Esophagus squamous epithelium (tissue), 5 donors: ENCODE data around the gene OR9A4. TPM values are rescaled to one million over a fixed set of nuclear protein-coding genes. Genes with fewer than 3 reads are reported as not detected.

Experiments used
- DNase-seq: peaks from one replicate; lab custom pipeline; 2025; lab: John Stamatoyannopoulos, UW
- H3K27ac ChIP-seq, 4 donors: fragments of 200-600 bp; sonication (generic); one replicate each; pipeline ENCODE4 v1.5.1; 2016 to 2019; ENCODE audit warnings: mild to moderate bottlenecking in 1 of 4
- H3K27me3 ChIP-seq, 4 donors: fragments of 200-600 bp; sonication (generic); 1 replicate in 3 of 4; 2 replicates in 1 of 4; pipeline versions ENCODE4 v1.5.1 to v1.6.0; 2017 to 2021; ENCODE audit warnings: antibody characterized with exemption in 1 of 4
- H3K36me3 ChIP-seq, 3 donors: fragments of 200-600 bp; sonication (generic); one replicate each; pipeline ENCODE4 v1.5.1; 2016 to 2019
- H3K4me1 ChIP-seq, 3 donors: fragments of 200-600 bp; sonication (generic); one replicate each; pipeline ENCODE4 v1.5.1; 2017 to 2019
- H3K4me3 ChIP-seq, 4 donors: fragments of 200-600 bp; sonication (generic); 1 replicate in 3 of 4; 2 replicates in 1 of 4; pipeline ENCODE4 v1.5.1; 2016 to 2019; ENCODE audit warnings: mild to moderate bottlenecking in 2 of 4, moderate library complexity in 1 of 4
- H3K9me3 ChIP-seq, 3 donors: fragments of 200-600 bp; sonication (generic); one replicate each; pipeline ENCODE4 v1.5.1; 2016 to 2019
- POLR2A ChIP-seq, 4 donors: fragments of 450-650 bp; IDR thresholded peaks; one replicate each; pipeline ENCODE4 v1.6.1; 2017; ENCODE audit warnings: antibody characterized with exemption in 4 of 4, mild to moderate bottlenecking in 4 of 4, moderate library complexity in 3 of 4
- WGBS, 2 donors: methylation state at CpG; one replicate each; pipeline ENCODE4 v1.1.5; 2018; 5-methylcytosine and 5-hydroxymethylcytosine counted together
- intact Hi-C: fragments of 100-400 bp; cut with DNase I; formaldehyde crosslinking; loops from one replicate; pipeline ENCODE4 v1.15.0; 2022
- total RNA-seq, 4 donors: library from RNA; depleted of rRNA; stranded (reverse); fragments of >200 nt; gene quantifications; one replicate each; pipeline ENCODE4 v1.1.0, GENCODE V29; 2016
- TF ChIP-seq, protein P1 (sequence below), 6 experiments: fragments of 450-650 bp in 4 of 6; fragments of 200-600 bp in 2 of 6; sonication (generic) in 2 of 6; IDR thresholded peaks; one replicate each; pipeline ENCODE4 v1.5.1; 2016 to 2019; ENCODE audit warnings: antibody characterized with exemption in 6 of 6, mild to moderate bottlenecking in 4 of 6, moderate library complexity in 4 of 6
- donor health status: DM: yes; HTN: yes; CAD: no.

OR9A4 gene
- total RNA-seq, 4 donors from 2014 or later, result not detected

DNA sequence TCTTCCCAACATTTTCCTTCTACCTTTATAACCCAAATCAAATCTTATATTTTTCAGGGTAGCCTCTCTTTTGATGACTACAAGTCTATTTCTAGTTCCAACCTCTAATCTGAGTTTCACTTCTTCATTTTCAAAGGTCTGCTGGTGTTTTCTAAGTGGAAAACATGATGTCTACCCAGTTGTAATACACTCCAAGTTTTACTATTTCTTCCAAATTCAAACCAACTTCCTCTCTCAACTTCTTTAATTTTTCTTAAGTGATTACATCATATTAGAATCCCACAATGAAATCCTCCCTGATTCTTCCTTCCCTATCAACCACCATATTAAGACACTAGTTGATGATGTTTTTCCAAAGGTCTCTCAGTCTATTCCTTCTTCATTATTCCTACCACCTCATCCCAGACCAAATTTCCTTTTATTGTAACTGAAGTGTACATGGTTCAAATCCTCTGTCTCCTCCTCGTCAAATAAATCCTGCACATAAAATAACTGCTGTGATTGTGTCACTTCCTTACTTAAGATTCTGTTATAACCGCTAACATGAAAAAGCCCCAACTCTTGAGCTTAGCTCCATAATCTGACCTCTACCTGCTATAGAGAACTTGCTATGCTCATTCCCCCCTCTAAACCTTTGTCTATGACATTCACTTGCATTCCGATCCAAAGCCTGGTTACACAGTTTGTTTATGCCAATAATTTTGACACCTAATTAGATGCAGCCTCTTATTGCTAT is 44.7 kb downstream of the OR9A4 start:
- no peak overlapping the region for H3K27ac ChIP-seq
- no peak for DNase-seq
- TF ChIP-seq, protein P1, sequence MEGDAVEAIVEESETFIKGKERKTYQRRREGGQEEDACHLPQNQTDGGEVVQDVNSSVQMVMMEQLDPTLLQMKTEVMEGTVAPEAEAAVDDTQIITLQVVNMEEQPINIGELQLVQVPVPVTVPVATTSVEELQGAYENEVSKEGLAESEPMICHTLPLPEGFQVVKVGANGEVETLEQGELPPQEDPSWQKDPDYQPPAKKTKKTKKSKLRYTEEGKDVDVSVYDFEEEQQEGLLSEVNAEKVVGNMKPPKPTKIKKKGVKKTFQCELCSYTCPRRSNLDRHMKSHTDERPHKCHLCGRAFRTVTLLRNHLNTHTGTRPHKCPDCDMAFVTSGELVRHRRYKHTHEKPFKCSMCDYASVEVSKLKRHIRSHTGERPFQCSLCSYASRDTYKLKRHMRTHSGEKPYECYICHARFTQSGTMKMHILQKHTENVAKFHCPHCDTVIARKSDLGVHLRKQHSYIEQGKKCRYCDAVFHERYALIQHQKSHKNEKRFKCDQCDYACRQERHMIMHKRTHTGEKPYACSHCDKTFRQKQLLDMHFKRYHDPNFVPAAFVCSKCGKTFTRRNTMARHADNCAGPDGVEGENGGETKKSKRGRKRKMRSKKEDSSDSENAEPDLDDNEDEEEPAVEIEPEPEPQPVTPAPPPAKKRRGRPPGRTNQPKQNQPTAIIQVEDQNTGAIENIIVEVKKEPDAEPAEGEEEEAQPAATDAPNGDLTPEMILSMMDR (IDR thresholded peaks at IDR 0.05), result no peak
- TF ChIP-seq POLR2A (IDR thresholded peaks at IDR 0.05), result no peak
- H3K27me3 ChIP-seq, result no peaks in the 10 kb centered on the region
- H3K36me3 ChIP-seq, result no peaks in the 10 kb centered on the region
- H3K4me1 ChIP-seq, result no peaks in the 10 kb centered on the region
- H3K4me3 ChIP-seq, result no peak overlapping the region
- WGBS, 2 donors, result 72 to 82% methylated on average over 3 of the region's 3 CpGs
- no peaks in the 10 kb centered on the region for H3K9me3 ChIP-seq
- intact Hi-C loops, result no loop called here

Other genes starting within 250 kb of the OR9A4 start
- 10 to 100 TPM; 11.8 to 28.6 (median 14.2) TPM for gene DENND11, start 214.2 kb upstream of the OR9A4 start, total RNA-seq
- gene WEE2, start 208.0 kb upstream of the OR9A4 start, total RNA-seq, result not detected
- 100 to 1,000 TPM; 120 to 187 (median 146) TPM for gene SSBP1, start 178.0 kb upstream of the OR9A4 start, total RNA-seq
- gene TAS2R3, start 152.3 kb upstream of the OR9A4 start, total RNA-seq, result 1 to 10 TPM in 2 of 4 donors, under 1 TPM in 1, not detected in 1; 0.35 to 3.2 (median 2.7) TPM
- gene TAS2R4, start 139.7 kb upstream of the OR9A4 start, total RNA-seq, result 1 to 10 TPM in 2 of 4 donors, under 1 TPM in 2; 0.18 to 3.1 (median 1.3) TPM
- 1 to 10 TPM in 2 of 4 donors, under 1 TPM in 1, not detected in 1; 0.80 to 3.1 (median 2.3) TPM for gene TAS2R5, start 126.2 kb upstream of the OR9A4 start, total RNA-seq
- not detected for gene PRSS37, start 74.9 kb upstream of the OR9A4 start, total RNA-seq
- 1 to 10 TPM in 2 of 4 donors, under 1 TPM in 2; 0.47 to 3.3 (median 1.1) TPM for gene CLEC5A, start 30.6 kb downstream of the OR9A4 start, total RNA-seq
- not detected for gene TAS2R38, start 57.4 kb downstream of the OR9A4 start, total RNA-seq
- under 1 TPM in 3 of 4 donors, not detected in 1; 0.15 to 0.53 (median 0.19) TPM for gene MGAM, start 79.5 kb downstream of the OR9A4 start, total RNA-seq
- gene MGAM2, start 195.3 kb downstream of the OR9A4 start, total RNA-seq, result under 1 TPM in 1 of 4 donors, not detected in 3; 0.04 TPM